Dermis blood vessel endothelial cell (primary cell): ENCODE measurements around the gene SLC2A1. TPM values are rescaled to one million over a fixed set of nuclear protein-coding genes. Genes with fewer than 3 reads are reported as not detected.
"Not testable (repeated sequence)": the region's sequence is repeated elsewhere in the genome, so short reads cannot be mapped to it uniquely, and the experiment has no call there.

ENCODE experiments used
- DNase-seq: peaks from one replicate; pipeline ENCODE4 v3.0.0; 2010
- total RNA-seq: library from RNA; depleted of rRNA; stranded (reverse); fragments of >200 nt; gene quantifications from 2 replicates; pipeline ENCODE4 v1.2.3, GENCODE V29; 2014

SLC2A1 gene
- total RNA-seq, 1 donor from 2014 or later: 28.6 TPM

- DNase-seq: no peak
Measured at GRCh38 chr1:42928859-42929258, 29.8 kb downstream of the SLC2A1 start.

- no peak for DNase-seq
Measured at GRCh38 chr1:42927920-42928505, 30.7 kb downstream of the SLC2A1 start.

- no peak for DNase-seq
Measured at GRCh38 chr1:42927274-42927841, 31.3 kb downstream of the SLC2A1 start.

- no peak for DNase-seq
Measured at GRCh38 chr1:42926879-42927242, 31.8 kb downstream of the SLC2A1 start.

GRCh38 chr1:42926235-42926878, 32.3 kb downstream of the SLC2A1 start:
- DNase-seq: no peak

- peak; percentile 26 for DNase-seq
Measured at GRCh38 chr1:42924851-42925760, 33.6 kb downstream of the SLC2A1 start.

GRCh38 chr1:42924082-42924850, 34.4 kb downstream of the SLC2A1 start:
- peak; percentile 93 for DNase-seq

GRCh38 chr1:42923367-42924081, 35.1 kb downstream of the SLC2A1 start:
- DNase-seq: no peak

- peak; percentile 84 for DNase-seq
Measured at GRCh38 chr1:42922687-42923366, 35.8 kb downstream of the SLC2A1 start.

GRCh38 chr1:42921769-42922168, 36.9 kb downstream of the SLC2A1 start:
- no peak for DNase-seq

- DNase-seq: not testable (repeated sequence)
Measured at GRCh38 chr1:42919651-42920050, 39.0 kb downstream of the SLC2A1 start.

GRCh38 chr1:42917241-42917495, 41.5 kb downstream of the SLC2A1 start:
- no peak for DNase-seq

- no peak for DNase-seq
Measured at GRCh38 chr1:42915456-42915855, 43.2 kb downstream of the SLC2A1 start.

- DNase-seq: no peak
Measured at GRCh38 chr1:42914092-42914627, 44.5 kb downstream of the SLC2A1 start.

- peak; percentile 89 for DNase-seq
Measured at GRCh38 chr1:42913426-42914091, 45.1 kb downstream of the SLC2A1 start.

GRCh38 chr1:42910985-42911384, 47.7 kb downstream of the SLC2A1 start:
- no peak for DNase-seq

- no peak for DNase-seq
Measured at GRCh38 chr1:42908046-42908445, 50.6 kb downstream of the SLC2A1 start.

GRCh38 chr1:42904434-42904833, 54.2 kb downstream of the SLC2A1 start:
- no peak for DNase-seq

GRCh38 chr1:42899960-42900359, 58.7 kb downstream of the SLC2A1 start:
- DNase-seq: not testable (repeated sequence)

GRCh38 chr1:42891465-42892138, 67.1 kb downstream of the SLC2A1 start:
- DNase-seq: no peak
